HG03469 (cell line): ENCODE results near the gene MACC1.
A peak's percentile ranks its signal among the peaks of the same experiment; 100 is the strongest.
"Not testable (repeated sequence)": the region's sequence is repeated elsewhere in the genome, so short reads cannot be mapped to it uniquely, and the experiment has no call there.

Experiments used
- ATAC-seq: cut with Tn5 transposase; IDR thresholded peaks from one replicate; pipeline ENCODE4 v1.9.1; 2021; ENCODE audit warnings: mild to moderate bottlenecking, moderate library complexity, moderate number of reproducible peaks; ENCODE audit not compliant: unreplicated experiment

The MACC1 gene

DNA sequence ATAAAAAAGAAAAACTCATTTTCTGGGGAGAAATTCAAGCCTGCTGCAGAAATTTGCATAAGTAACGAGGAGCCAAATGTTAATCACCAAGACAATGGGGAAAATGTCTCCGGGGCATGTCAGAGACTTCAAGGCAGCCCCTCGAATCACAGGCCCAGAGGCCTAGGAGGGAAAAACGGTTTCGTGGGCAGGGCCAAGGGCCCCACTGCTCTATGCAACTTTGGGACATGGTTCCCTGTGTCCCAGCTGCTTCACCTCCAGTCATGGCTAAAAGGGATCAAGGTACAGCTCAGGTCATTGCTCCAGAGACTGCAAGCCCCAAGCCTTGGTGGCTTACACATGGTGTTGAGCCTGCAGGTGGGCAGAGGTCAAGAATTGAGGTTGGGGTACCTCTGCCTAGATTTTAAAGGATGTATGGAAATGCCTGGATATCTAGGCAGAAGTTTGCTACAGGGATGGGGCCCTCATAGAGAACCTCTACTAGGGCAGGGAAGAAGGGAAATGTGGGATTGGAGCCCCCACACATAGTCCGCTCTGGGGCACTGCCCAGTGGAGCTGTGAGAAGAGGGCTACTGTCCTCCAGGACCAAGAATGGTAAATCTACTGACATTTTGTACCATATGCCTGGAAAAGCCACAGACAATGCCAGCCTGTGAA lies 8.4 kb downstream of the MACC1 start:
- no peak for ATAC-seq

- ATAC-seq = not testable (repeated sequence)
Observed at GRCh38 chr7:20207811-20208210, 9.4 kb downstream of the MACC1 start.

GRCh38 chr7:20206104-20206896 lies 10.9 kb downstream of the MACC1 start:
- no peak for ATAC-seq

DNA sequence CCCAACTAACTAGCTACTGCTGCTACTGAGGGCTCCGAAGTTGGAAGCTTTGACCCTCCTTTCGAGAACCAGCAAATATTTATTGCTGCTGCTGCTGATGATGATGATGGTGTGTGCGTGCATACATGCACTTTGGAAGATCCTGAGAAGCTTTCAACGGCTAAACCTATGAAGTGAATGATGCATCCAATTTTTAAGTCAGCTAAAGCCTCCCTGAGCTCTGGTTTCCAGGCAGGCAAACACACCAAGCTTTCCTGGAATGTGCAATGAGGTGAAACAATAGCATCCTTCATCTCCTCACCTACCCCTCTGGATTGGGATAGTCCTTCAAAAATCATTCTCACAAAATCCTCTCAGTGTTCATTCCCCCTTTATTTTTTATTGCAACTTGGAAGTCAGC lies 13.9 kb downstream of the MACC1 start:
- ATAC-seq = no peak

DNA sequence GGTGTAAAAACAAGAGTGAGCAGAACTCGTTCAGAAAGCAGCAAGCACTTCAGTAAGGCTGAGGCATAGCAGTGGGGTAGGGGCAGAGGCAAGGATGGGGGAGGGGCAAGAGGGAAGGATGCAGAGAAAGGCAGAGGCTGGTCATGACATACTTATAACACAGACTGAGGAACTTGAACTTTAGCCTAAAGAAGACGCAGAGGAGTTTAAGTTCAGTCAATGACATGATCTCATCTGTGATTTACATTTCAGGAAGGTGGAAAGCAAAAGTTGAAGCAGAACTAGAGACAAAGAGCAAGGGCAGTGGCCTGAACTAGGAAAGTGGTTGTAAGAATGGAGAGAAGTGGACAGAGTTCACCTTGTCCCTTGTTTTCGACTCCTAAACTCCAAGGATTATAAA lies 15.8 kb downstream of the MACC1 start:
- no peak for ATAC-seq

GRCh38 chr7:20200971-20201370 lies 16.2 kb downstream of the MACC1 start:
- no peak for ATAC-seq

DNA sequence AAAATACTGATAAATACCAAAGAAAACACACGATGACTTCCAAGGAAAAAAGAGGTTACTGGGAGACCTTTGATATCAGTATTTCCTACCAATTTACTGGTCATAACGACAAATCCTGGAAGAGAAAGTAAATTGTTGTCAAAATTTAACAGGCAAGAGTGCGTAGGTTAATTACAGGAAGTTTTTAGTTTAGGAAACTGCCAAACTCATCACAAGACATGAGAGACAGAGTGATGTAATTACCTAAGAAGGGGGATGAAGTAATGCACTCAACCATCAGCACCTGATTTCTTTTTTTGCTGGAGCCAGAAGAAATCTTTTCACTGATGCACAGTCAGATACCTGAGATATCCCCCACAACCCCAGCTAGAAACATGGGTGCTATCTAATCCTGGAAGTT lies 16.8 kb downstream of the MACC1 start:
- no peak for ATAC-seq

GRCh38 chr7:20199015-20199737 lies 18.0 kb downstream of the MACC1 start:
- peak; percentile 86 for ATAC-seq

- ATAC-seq = no peak
Observed at GRCh38 chr7:20198260-20198659, 18.9 kb downstream of the MACC1 start.

DNA sequence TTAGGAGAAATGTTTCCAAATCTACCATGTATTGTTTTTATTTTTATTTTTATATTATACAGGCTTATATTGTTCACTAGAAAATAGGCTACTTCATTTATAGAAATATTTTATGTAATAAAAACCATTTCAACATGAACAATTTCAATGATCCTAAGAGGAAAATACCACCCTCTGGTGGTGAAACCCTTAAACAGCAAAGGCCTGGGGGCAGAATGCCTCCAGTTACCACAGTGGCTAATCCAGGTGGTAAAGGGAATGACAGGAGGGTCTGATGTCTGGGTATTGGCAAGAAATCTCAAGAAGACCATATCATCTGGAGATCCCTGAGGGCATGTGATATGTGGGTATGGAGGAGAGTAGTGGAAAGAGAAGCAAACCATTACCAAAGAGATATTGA lies 19.3 kb downstream of the MACC1 start:
- no peak for ATAC-seq

DNA sequence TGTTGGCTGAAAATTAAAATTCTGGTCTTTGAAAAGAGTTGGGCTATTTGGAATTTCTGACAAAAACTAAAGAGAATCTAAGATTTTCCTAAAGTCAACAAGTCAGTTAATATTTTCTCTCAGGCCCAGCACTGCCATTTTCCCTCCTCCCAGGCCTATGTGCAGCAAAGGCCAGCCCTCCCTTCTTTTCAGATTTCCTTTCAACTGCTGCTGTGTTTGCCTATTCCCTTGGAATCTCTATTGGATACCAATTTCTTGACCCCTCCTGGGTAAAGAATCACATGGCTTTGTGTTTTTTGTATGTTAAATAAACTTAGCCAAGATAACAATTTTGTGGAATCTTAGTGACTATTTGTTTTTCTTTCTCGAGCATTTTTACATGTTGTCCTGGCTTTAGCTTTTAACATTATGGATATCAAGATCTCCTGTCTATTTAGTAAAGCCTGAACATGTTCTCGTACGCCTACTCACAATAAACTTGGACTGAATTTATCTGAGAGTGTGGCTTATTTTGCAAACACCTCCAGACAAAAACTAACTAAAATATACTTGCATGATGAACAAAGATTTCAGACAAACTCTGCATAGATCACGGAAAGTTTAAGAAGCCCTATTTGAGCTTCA lies 19.9 kb downstream of the MACC1 start:
- ATAC-seq = no peak

- ATAC-seq = no peak
Observed at GRCh38 chr7:20194343-20194995, 22.7 kb downstream of the MACC1 start.

- no peak for ATAC-seq
Observed at GRCh38 chr7:20193873-20194272, 23.3 kb downstream of the MACC1 start.

DNA sequence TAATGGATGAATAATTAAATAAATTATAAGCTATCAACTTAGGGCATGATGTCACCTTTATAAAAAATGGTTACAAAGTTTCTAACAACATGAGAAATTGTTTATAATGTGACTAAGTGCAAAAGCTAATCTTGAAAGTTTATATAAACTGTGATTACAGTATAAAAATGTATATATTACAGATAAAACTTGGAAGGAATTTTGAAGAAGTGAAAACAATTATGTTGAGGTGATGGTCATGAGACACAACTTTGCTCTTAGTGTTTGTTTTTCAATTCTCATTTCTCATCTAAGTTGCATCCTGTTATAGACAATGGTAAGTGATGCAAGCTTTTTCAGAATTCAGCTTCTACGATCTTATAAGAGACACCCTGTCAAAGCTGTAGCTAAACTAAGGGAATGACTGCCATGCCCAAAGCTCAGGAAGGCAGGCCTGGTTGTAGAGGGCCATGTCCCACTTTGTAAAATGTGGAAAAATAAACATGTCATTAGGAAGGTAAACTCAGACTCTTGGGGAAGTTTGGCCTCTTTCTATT lies 23.9 kb downstream of the MACC1 start:
- peak; percentile 65 for ATAC-seq

DNA sequence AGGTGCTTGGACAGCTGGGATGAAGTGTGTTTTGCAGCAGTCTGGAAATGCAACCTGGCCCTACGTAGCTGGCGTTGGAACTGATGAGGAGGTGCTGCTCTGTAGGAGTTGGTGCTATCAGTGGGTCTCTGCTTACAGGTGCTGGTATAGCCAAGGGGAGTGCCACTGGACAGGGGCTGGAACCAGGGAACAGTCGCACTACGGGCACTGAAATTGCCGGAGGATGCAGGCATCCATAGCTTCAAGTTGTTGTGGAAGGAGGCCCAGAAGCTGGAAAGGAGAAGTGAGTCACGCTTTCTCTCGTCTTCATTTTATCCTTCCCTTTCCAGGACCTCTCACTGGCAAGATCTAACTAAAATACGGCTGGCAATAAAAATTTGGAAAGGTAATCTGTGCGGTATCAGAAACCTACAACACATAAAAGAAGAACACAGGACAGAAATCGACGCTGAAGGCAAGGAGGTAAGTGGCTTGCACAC lies 25.8 kb downstream of the MACC1 start:
- ATAC-seq = no peak

- ATAC-seq = no peak
Observed at GRCh38 chr7:20190560-20191390, 26.4 kb downstream of the MACC1 start.

DNA sequence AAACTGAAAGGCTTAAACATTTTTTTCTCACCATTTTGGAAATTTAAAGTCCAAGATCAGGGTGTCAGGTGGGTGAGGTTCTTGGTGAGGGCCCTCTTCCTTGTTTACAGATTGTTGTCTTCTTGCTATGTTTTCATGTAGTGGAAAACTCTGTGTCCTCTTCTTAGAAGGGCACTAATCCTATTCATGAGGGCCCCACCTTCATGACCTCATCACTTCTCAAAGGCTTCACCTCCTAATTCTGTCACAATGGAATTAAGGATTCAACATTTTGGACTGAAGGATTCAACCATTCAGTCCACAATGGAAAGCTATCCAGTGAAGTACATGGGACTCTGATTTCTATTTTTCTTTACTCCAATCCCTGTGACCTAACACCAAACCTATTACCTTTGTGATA lies 27.3 kb downstream of the MACC1 start:
- no peak for ATAC-seq

GRCh38 chr7:20188567-20188966 lies 28.6 kb downstream of the MACC1 start:
- no peak for ATAC-seq

DNA sequence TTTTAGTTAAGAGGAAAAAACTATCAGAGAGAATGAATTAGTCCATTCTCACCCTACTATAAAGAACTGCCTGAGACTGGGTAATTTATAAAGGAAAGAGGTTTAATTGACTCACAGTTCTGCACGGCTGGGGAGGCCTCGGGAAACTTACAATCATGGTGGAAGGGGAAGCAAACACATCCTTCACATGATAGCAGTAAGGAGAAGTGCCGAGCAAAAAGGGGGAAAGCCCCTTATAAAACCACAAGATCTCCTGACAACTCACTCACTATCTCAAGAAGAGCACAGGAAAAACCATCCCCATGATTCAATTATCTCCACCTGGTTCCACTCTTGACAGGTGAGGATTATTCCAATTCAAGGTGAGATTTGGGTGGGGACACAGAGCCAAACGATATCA lies 29.3 kb downstream of the MACC1 start:
- not testable (repeated sequence) for ATAC-seq

DNA sequence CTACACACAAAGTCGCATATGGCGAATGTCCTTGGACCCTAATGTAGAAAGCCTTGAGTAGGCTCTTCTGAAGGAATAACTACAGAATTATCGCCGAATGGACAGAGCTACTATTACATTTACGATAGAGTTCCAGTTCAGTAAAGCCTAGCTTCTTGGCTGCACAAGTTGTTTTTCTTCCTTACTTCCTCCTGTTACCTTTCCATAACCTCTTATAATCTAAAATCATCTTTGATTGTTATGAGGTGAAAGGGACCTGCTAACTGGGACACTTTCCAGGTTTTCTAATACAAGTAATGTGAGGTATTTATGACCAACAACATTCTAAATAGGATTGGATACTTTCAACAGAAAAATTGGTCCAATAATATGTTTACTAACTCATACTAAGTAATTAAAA lies 31.2 kb downstream of the MACC1 start:
- no peak for ATAC-seq
